Thymus (tissue), 11 donors: ENCODE measurements around the gene SH3PXD2A. TPM values are rescaled to one million over a fixed set of nuclear protein-coding genes. Genes with fewer than 3 reads are reported as not detected.
"Not testable (repeated sequence)": the region's sequence is repeated elsewhere in the genome, so short reads cannot be mapped to it uniquely, and the experiment has no call there.

Experiments used
- DNase-seq, 9 donors: peaks; one replicate each; pipeline ENCODE4 v3.0.0-alpha.2; 2013; ENCODE audit warnings: low spot score in 9 of 9, low read depth in 6 of 9, missing footprints in 1 of 9
- H3K27ac ChIP-seq, 2 donors: one replicate each; pipeline ENCODE4 v1.5.1; 2013; ENCODE audit warnings: control low read depth in 1 of 2, low read depth in 1 of 2, low read length in 1 of 2, mild to moderate bottlenecking in 1 of 2, moderate library complexity in 1 of 2
- H3K27me3 ChIP-seq, 2 donors: one replicate each; pipeline ENCODE4 v1.5.1; 2013; ENCODE audit warnings: low read length in 1 of 2; ENCODE audit not compliant: control insufficient read depth in 2 of 2, insufficient read depth in 1 of 2
- H3K36me3 ChIP-seq, 2 donors: one replicate each; pipeline ENCODE4 v1.5.1; 2013; ENCODE audit warnings: low read length in 1 of 2, mild to moderate bottlenecking in 1 of 2, moderate library complexity in 1 of 2; ENCODE audit not compliant: control insufficient read depth in 2 of 2, insufficient read depth in 2 of 2
- H3K4me1 ChIP-seq, 2 donors: one replicate each; pipeline ENCODE4 v1.5.1; 2013; ENCODE audit warnings: low read length in 2 of 2; ENCODE audit not compliant: control insufficient read depth in 2 of 2, insufficient read depth in 2 of 2
- H3K4me3 ChIP-seq, 2 donors: one replicate each; pipeline ENCODE4 v1.5.1; 2013; ENCODE audit warnings: low read length in 2 of 2, control low read depth in 1 of 2, mild to moderate bottlenecking in 1 of 2
- H3K9me3 ChIP-seq, 2 donors: one replicate each; pipeline ENCODE4 v1.5.1; 2013; ENCODE audit warnings: low read length in 1 of 2, mild to moderate bottlenecking in 1 of 2; ENCODE audit not compliant: control insufficient read depth in 2 of 2, insufficient read depth in 1 of 2
- WGBS: extraction: QIAGEN DNeasy Blood & Tissue Kit; methylation state at CpG from one replicate; pipeline ENCODE4 v1.1.7; 2013; 5-methylcytosine and 5-hydroxymethylcytosine counted together
- polyA plus RNA-seq: library from polyadenylated mRNA; stranded (reverse); fragments of 200-250 nt; gene quantifications from one replicate; pipeline ENCODE4 v1.2.3, GENCODE V29; 2013
- total RNA-seq: library from RNA; stranded (reverse); fragments of 120-200 nt; gene quantifications from one replicate; pipeline ENCODE4 v1.2.4, GENCODE V29; 2013
- donor health status: healthy.

Gene SH3PXD2A
- total and polyA plus RNA-seq, 2 donors, result 3.8 to 9.5 TPM

DNA sequence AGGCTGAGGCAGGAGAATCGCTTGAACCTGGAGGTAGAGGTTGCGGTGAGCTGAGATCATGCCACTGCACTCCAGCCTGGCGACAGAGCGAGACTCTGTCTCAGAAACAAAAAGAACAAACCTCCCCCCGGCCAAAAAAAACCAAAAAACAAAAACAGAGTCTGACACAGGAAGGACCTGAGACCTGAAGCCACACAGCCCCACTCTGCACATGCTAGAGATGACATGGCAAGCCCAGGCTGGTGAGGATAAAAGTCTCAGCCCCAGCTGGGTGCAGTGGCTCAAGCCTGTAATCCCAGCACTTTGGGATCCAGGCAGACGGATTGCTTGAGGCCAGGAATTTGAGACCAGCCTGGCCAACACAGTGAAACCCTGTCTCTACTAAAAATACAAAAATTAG lies 222.5 kb downstream of the SH3PXD2A start:
- H3K27me3 ChIP-seq, H3K4me3 ChIP-seq, H3K36me3 ChIP-seq, H3K9me3 ChIP-seq, H3K4me1 ChIP-seq, H3K27ac ChIP-seq: not testable (repeated sequence)
- peak in 1 of 9 donors; percentile 10 for DNase-seq
- 91% methylated on average over 6 of the region's 6 CpGs for WGBS

DNA sequence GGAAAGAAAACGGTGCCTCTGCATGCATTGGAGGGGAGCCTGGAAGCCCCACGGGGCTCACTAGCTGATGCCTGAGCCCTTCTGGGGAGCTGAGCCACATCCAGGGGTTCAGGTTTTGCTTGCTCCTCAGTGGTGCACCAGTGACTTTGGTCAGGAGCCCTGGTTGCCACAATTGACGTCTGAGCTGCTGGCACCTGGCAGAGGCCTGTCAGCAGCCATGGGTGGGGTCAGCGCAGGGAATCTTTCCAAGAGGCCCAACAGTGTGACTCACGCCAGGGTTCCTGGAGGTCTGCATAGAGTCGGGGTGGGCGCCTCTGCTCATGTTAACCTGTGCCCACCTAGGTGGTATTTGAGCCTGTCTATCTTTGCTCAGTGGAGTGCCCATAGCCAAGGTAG lies 223.1 kb downstream of the SH3PXD2A start:
- Histone ChIP-seq H3K27me3 (no peaks in the 10 kb centered on the region), H3K9me3 (no peaks in the 10 kb centered on the region), H3K4me1 (peaks cover 0 to 4% of the 10 kb centered on the region in 2 donors), H3K4me3 (no peak overlapping the region), H3K27ac (peak overlapping the region in 1 of 2 donors; percentile 34), H3K36me3 (no peaks in the 10 kb centered on the region)
- DNase-seq, result no peak
- WGBS, result 78% methylated on average over 7 of the region's 7 CpGs

DNA sequence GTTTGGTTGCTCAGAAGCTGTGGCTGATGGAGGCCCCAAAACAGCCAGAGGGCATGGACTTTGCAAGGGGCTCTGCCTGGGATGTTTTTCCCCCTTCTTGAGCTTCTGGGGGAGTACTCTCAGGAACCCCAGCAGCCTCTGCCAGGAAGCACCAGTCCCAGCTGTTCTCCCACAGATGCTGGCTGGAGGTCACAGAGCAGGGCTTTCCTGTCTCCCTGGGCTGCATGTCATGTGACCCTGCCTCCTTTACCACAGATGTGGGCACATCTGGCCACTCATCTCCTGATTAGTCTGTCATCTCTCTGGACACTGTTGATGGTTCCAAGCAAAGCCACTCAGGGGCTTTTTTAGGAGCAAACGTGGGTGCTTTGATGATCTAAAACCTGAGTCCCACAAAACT lies 225.2 kb downstream of the SH3PXD2A start:
- Histone ChIP-seq H3K27me3 (no peaks in the 10 kb centered on the region), H3K36me3 (no peaks in the 10 kb centered on the region), H3K27ac (no peak overlapping the region), H3K9me3 (no peaks in the 10 kb centered on the region), H3K4me1 (no peaks in the 10 kb centered on the region), H3K4me3 (no peak overlapping the region)
- 61% methylated on average over 1 of the region's 1 CpG for WGBS
- DNase-seq, result no peak

- no peaks in the 10 kb centered on the region for H3K27me3 ChIP-seq
- H3K4me1 ChIP-seq, result no peaks in the 10 kb centered on the region
- DNase-seq, result no peak
- no peak overlapping the region for H3K4me3 ChIP-seq
- H3K36me3 ChIP-seq, result no peaks in the 10 kb centered on the region
- no peak overlapping the region for H3K27ac ChIP-seq
- WGBS, result 84% methylated on average over 3 of the region's 3 CpGs
- no peaks in the 10 kb centered on the region for H3K9me3 ChIP-seq
Measured at GRCh38 chr10:103629581-103629980, 225.8 kb downstream of the SH3PXD2A start.

- Histone ChIP-seq H3K4me1 (no peaks in the 10 kb centered on the region), H3K9me3 (no peaks in the 10 kb centered on the region), H3K27me3 (no peaks in the 10 kb centered on the region), H3K4me3 (no peak overlapping the region), H3K36me3 (no peaks in the 10 kb centered on the region), H3K27ac (no peak overlapping the region)
- no peak for DNase-seq
- WGBS, result 97% methylated on average over 13 of the region's 13 CpGs
Measured at GRCh38 chr10:103627893-103628292, 227.5 kb downstream of the SH3PXD2A start.

DNA sequence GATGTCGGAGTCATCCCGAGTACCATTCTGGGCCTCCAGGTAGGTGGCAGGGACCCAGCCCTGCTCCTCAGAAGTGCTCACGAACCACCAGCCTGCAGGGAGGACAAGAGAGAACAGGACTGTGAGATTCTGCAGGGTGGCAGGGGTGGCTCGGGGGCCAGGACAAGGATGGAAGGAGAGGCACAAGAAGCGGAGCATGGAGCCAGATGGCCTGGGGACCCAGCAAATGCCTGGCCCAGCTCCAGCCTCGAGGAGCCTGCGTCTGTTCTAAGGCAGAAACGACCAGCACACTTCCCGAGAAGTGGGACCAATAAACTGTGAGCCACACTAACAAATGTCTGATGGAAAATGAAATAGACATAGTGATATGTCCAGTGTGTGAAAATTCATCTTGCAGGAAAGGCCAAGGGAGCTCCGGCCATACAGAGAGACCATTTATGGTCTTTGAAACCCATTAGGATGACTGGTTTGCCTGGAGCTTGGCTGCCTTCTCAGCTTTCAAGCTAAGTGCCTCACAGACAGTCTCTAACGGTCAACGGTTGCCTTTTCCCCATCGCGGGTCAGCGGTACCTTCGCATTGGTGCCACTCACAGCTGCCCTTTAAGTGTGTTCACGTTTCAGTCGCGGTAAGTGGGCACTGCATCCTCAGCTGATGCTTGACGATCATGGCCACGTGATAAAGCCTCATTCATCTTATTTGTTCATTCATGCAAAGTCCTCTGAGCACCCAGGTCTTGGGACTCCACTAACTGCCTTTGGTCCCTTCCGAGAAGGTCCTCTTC lies 228.1 kb downstream of the SH3PXD2A start:
- 96% methylated on average over 22 of the region's 22 CpGs for whole genome bisulfite sequencing

GRCh38 chr10:103626178-103626577 lies 229.2 kb downstream of the SH3PXD2A start:
- WGBS, result 98% methylated on average over 11 of the region's 11 CpGs
- H3K27me3 ChIP-seq, result no peaks in the 10 kb centered on the region
- H3K27ac ChIP-seq, result no peak overlapping the region
- H3K4me1 ChIP-seq, result peaks cover 0 to 2% of the 10 kb centered on the region in 2 donors
- no peaks in the 10 kb centered on the region for H3K9me3 ChIP-seq
- H3K4me3 ChIP-seq, result no peak overlapping the region
- no peaks in the 10 kb centered on the region for H3K36me3 ChIP-seq
- DNase-seq, result no peak

More for the DNA sequence above, 228.1 kb downstream of the SH3PXD2A start:
- H3K4me3 ChIP-seq, result no peak overlapping the region
- H3K4me1 ChIP-seq, result no peaks in the 10 kb centered on the region
- no peaks in the 10 kb centered on the region for H3K27me3 ChIP-seq
- H3K9me3 ChIP-seq, result no peaks in the 10 kb centered on the region
- H3K36me3 ChIP-seq, result no peaks in the 10 kb centered on the region
- no peak for DNase-seq
- H3K27ac ChIP-seq, result no peak overlapping the region

DNA sequence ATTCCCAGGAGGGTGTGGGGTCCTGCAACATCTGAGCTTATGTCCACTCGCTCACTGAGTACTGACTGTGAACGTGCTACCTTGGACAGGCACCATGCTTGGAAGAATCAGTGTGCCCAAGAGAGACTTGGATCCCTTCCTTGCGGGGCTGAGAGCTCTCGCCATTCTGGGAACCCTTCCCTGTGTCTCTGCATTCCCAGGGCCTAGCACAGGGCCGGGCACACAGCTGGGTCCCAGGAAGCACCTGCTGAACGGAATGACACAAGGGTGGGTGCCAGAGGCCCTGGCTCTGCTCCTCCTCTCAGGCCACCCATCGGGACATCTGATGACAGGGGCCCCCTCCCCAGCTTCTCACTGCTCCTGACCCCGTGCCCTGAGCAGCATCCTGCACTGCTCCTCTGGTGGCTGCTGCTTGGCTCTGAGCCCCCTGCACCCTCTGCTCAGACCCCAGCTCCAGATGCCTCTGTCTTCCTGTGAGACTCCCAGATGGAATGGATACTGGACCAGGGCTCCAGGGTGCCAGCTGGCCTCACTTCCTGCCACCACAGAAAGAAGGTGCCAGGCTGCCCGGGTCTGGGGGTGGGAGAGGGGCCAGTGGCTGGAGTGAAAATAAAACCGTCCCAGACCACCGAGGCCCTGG lies 232.3 kb downstream of the SH3PXD2A start:
- Histone ChIP-seq H3K27ac (no peak overlapping the region), H3K27me3 (no peaks in the 10 kb centered on the region), H3K9me3 (no peaks in the 10 kb centered on the region), H3K4me3 (no peak overlapping the region), H3K36me3 (no peaks in the 10 kb centered on the region), H3K4me1 (peaks cover 0 to 2% of the 10 kb centered on the region in 2 donors)
- 93% methylated on average over 11 of the region's 11 CpGs for WGBS
- DNase-seq, result no peak

- Histone ChIP-seq H3K4me1 (peaks cover 0 to 2% of the 10 kb centered on the region in 2 donors), H3K27me3 (no peaks in the 10 kb centered on the region), H3K4me3 (no peak overlapping the region), H3K36me3 (peaks cover 0 to under 1% of the 10 kb centered on the region in 2 donors), H3K9me3 (no peaks in the 10 kb centered on the region), H3K27ac (no peak overlapping the region)
- DNase-seq, result no peak
- WGBS, result 97% methylated on average over 18 of the region's 18 CpGs
Measured at GRCh38 chr10:103622286-103622685, 233.1 kb downstream of the SH3PXD2A start.
